Measurements from ENCODE around the gene CYTH4.

DNA sequence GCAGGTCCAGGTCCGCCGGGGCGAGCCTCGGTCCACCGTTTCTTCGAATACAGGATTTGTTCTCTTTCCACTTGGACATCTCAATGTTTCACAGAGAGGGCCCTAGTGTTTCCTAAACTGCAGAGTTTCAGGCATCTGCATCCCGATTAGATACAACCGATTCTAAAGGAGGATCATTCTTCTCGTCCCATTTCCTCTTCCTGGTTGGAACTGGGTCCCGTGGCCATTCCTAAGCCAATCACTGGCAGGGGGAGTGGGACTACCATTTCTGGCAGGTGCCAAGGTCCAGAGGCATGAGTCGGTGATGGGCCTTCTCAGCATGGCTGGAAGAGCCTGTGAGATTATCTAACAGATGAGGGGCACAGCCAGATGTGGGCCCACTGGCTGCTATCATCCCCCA is 76.1 kb downstream of the CYTH4 start:
- TF ChIP-seq ELF4 (IDR thresholded peaks at IDR 0.05), result no peak
- no peak for TF ChIP-seq SP1 (IDR thresholded peaks at IDR 0.05)
- no peak for TF ChIP-seq SUZ12 (IDR thresholded peaks at IDR 0.05)
- TF ChIP-seq FOXK2 (IDR thresholded peaks at IDR 0.05), result no peak
- no peak for TF ChIP-seq LEF1 (IDR thresholded peaks at IDR 0.05; ENCODE audit: borderline replicate concordance)
- no peak for TF ChIP-seq FOXM1 (IDR thresholded peaks at IDR 0.05; ENCODE audit: borderline replicate concordance)
- no peak for TF ChIP-seq FOXA1 (IDR thresholded peaks at IDR 0.05)
- TF ChIP-seq, protein P1, sequence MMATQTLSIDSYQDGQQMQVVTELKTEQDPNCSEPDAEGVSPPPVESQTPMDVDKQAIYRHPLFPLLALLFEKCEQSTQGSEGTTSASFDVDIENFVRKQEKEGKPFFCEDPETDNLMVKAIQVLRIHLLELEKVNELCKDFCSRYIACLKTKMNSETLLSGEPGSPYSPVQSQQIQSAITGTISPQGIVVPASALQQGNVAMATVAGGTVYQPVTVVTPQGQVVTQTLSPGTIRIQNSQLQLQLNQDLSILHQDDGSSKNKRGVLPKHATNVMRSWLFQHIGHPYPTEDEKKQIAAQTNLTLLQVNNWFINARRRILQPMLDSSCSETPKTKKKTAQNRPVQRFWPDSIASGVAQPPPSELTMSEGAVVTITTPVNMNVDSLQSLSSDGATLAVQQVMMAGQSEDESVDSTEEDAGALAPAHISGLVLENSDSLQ (IDR thresholded peaks at IDR 0.05), result no peak
